CD8-positive, alpha-beta memory T cell (primary cell): Measurements from ENCODE around the gene GOLGA8B. TPM values are rescaled to one million over a fixed set of nuclear protein-coding genes. Genes with fewer than 3 reads are reported as not detected.

Experiments used
- CTCF ChIA-PET: fragments of 350-600 bp; sonication (Branson Sonifier 250); formaldehyde crosslinking; loops from one replicate; lab custom pipeline; 2021; ENCODE audit warnings: antibody characterized with exemption; lab: Charles Lee
- POLR2A ChIA-PET: fragments of 350-600 bp; sonication (Branson Sonifier 250); formaldehyde crosslinking; loops from one replicate; lab custom pipeline; 2021; ENCODE audit warnings: antibody characterized with exemption; lab: Charles Lee
- DNase-seq, 5 donors: peaks; one replicate each; pipeline versions ENCODE4 v3.0.0 to v3.0.0-alpha.2; 2020 to 2022; ENCODE audit warnings: mixed read lengths in 1 of 5
- H3K27ac ChIP-seq: one replicate; pipeline ENCODE4 v1.7.0; 2013; ENCODE audit warnings: low read depth, mild to moderate bottlenecking, low read length, moderate library complexity
- H3K27me3 ChIP-seq: 2 replicates; pipeline ENCODE4 v1.7.0; 2013; ENCODE audit warnings: low read length, mild to moderate bottlenecking; ENCODE audit not compliant: insufficient read depth, poor library complexity, severe bottlenecking
- H3K36me3 ChIP-seq: 2 replicates; pipeline ENCODE4 v1.7.0; 2013; ENCODE audit warnings: mild to moderate bottlenecking, low read length, moderate library complexity; ENCODE audit not compliant: insufficient read depth
- H3K4me1 ChIP-seq: 2 replicates; pipeline ENCODE4 v1.7.0; 2013; ENCODE audit warnings: mild to moderate bottlenecking, low read length, moderate library complexity; ENCODE audit not compliant: insufficient read depth
- H3K4me3 ChIP-seq: 2 replicates; pipeline ENCODE4 v1.7.0; 2013; ENCODE audit warnings: mild to moderate bottlenecking, low read length
- H3K9me3 ChIP-seq: 2 replicates; pipeline ENCODE4 v1.7.0; 2013; ENCODE audit warnings: mild to moderate bottlenecking, low read length
- H3K27ac Mint-ChIP-seq, 8 donors: one replicate each; pipeline ENCODE4 v1.8.0; 2020 to 2021; ENCODE audit warnings: mixed read lengths in 8 of 8, mild to moderate bottlenecking in 6 of 8, inconsistent platforms in 3 of 8, moderate library complexity in 3 of 8
- H3K27me3 Mint-ChIP-seq, 2 donors: one replicate each; pipeline ENCODE4 v1.8.0; 2020 to 2021; ENCODE audit warnings: mixed read lengths in 2 of 2, mild to moderate bottlenecking in 1 of 2, moderate library complexity in 1 of 2
- H3K36me3 Mint-ChIP-seq, 3 donors: one replicate each; pipeline ENCODE4 v1.8.0; 2020 to 2021; ENCODE audit warnings: mixed read lengths in 3 of 3, inconsistent platforms in 1 of 3, mild to moderate bottlenecking in 1 of 3
- H3K4me1 Mint-ChIP-seq, 3 donors: one replicate each; pipeline ENCODE4 v1.8.0; 2020 to 2021; ENCODE audit warnings: mixed read lengths in 3 of 3, inconsistent platforms in 1 of 3, mild to moderate bottlenecking in 1 of 3
- H3K4me3 Mint-ChIP-seq, 7 donors: one replicate each; pipeline ENCODE4 v1.8.0; 2020 to 2021; ENCODE audit warnings: mixed read lengths in 7 of 7, mild to moderate bottlenecking in 6 of 7, moderate library complexity in 4 of 7, inconsistent platforms in 2 of 7
- H3K9me3 Mint-ChIP-seq, 5 donors: one replicate each; pipeline ENCODE4 v1.8.0; 2020 to 2022; ENCODE audit warnings: mixed read lengths in 5 of 5, mild to moderate bottlenecking in 3 of 5, moderate library complexity in 2 of 5, inconsistent platforms in 1 of 5
- polyA plus RNA-seq: library from polyadenylated mRNA; unstranded; fragments of 300-500 nt; fragmentation: Illumina TruSeq; gene quantifications from one replicate; pipeline ENCODE4 v1.2.3, GENCODE V29; 2021
- total RNA-seq, 2 experiments: library from RNA; stranded (reverse); gene quantifications; one replicate each; pipeline ENCODE4 v1.2.3, GENCODE V29; 2021

GOLGA8B gene
- total and polyA plus RNA-seq, 3 experiments from 2014 or later = 4.7 to 136 (median 132) TPM

DNA sequence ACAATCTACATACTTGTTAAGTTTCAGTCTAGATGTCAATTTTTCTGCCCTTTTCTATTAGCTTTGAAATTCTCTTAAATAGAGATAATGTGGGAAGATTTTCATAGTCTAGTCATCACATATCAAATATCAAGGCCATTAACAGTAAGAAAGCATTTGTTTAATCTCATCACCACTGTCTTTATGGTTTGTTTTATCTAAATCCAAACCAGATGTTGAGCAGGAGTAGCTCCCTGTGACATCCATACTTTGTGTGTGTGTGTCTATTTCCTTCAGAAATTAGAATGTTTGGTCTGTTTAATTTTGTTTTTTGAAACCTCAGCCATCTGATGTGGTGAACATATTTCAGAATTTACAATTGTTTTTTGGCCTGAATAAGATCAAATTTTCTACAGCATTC lies 23.1 kb upstream of the GOLGA8B start:
- POLR2A ChIA-PET = no interaction called here
- H3K27me3 Mint-ChIP-seq = peaks cover 23 to 58% of the 10 kb centered on the region in 2 donors

GRCh38 chr15:34606131-34606530 lies 22.7 kb upstream of the GOLGA8B start:
- Mint-ChIP-seq H3K9me3 (peaks cover 0 to 5% (median 0%) of the 10 kb centered on the region in 5 donors), H3K36me3 (no peaks in the 10 kb centered on the region), H3K4me3 (no peak overlapping the region), H3K27ac (no peak overlapping the region), H3K4me1 (peaks cover 7 to 16% (median 13%) of the 10 kb centered on the region in 3 donors), H3K27me3 (peaks cover 23 to 56% of the 10 kb centered on the region in 2 donors)
- H3K36me3 ChIP-seq = no peaks in the 10 kb centered on the region
- H3K27ac ChIP-seq = no peak overlapping the region
- CTCF ChIA-PET = no interaction called here
- H3K4me3 ChIP-seq = no peak overlapping the region
- peaks cover 3% of the 10 kb centered on the region for H3K27me3 ChIP-seq
- POLR2A ChIA-PET = no interaction called here
- peaks cover 4% of the 10 kb centered on the region for H3K4me1 ChIP-seq
- DNase-seq = no peak
- no peaks in the 10 kb centered on the region for H3K9me3 ChIP-seq

More for the DNA sequence above, 23.1 kb upstream of the GOLGA8B start:
- no peak overlapping the region for H3K4me3 ChIP-seq
- H3K4me1 ChIP-seq = peaks cover 4% of the 10 kb centered on the region
- H3K27me3 ChIP-seq = peaks cover 3% of the 10 kb centered on the region
- H3K4me3 Mint-ChIP-seq = no peak overlapping the region
- no peaks in the 10 kb centered on the region for H3K36me3 Mint-ChIP-seq
- H3K4me1 Mint-ChIP-seq = peaks cover 7 to 16% (median 13%) of the 10 kb centered on the region in 3 donors
- no peak for DNase-seq
- no peak overlapping the region for H3K27ac ChIP-seq
- no peak overlapping the region for H3K27ac Mint-ChIP-seq
- H3K9me3 ChIP-seq = no peaks in the 10 kb centered on the region
- CTCF ChIA-PET = no interaction called here
- H3K36me3 ChIP-seq = no peaks in the 10 kb centered on the region
- H3K9me3 Mint-ChIP-seq = peaks cover 0 to 5% (median 0%) of the 10 kb centered on the region in 5 donors

DNA sequence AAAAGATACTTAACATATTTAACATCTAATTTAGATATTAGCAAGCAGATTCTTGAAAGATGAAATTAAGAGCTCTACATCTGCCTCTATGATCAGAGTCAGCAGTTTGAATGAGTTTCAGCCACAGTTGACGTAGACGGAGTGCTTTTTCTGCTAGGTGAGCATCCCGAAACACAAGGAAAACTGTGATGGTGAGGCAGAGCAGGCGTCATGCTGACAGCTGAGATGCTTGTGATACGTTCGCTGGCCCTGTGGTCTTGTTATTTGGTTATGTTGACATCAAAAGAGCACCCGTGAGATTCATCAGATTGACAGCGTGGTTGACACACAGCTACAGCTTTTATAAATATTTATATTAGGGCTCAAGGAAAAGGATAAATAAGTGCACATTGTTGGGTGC lies 19.6 kb upstream of the GOLGA8B start:
- Mint-ChIP-seq H3K4me1 (no peaks in the 10 kb centered on the region), H3K27me3 (peaks cover 23 to 70% of the 10 kb centered on the region in 2 donors), H3K27ac (no peak overlapping the region), H3K36me3 (no peaks in the 10 kb centered on the region), H3K4me3 (no peak overlapping the region), H3K9me3 (peaks cover 0 to 5% (median 0%) of the 10 kb centered on the region in 5 donors)
- DNase-seq = no peak
- ChIA-PET POLR2A (no interaction called here), CTCF (no interaction called here)
- H3K36me3 ChIP-seq = no peaks in the 10 kb centered on the region
- H3K27ac ChIP-seq = no peak overlapping the region
- H3K9me3 ChIP-seq = no peaks in the 10 kb centered on the region
- H3K4me3 ChIP-seq = no peak overlapping the region
- H3K27me3 ChIP-seq = peaks cover 3% of the 10 kb centered on the region
- no peaks in the 10 kb centered on the region for H3K4me1 ChIP-seq

DNA sequence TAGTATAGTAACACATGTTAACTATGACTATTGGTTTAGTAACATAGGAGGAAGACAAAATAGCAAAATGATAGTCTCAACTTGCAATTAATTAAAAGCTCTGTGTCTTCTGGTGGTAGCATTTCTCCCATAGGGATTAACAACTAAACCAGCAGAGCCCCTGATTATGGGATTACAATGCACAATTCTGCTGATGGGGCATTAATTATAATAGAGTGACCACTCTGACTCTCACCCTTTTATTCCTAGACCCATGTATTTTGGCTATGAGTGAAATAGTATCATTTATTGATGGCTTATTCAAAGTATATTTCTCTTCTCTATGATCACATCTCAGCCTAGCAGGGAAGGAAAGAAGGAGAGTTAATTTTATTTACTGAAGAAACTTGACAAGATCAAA lies 17.5 kb upstream of the GOLGA8B start:
- no peaks in the 10 kb centered on the region for H3K36me3 Mint-ChIP-seq
- Histone ChIP-seq H3K27me3 (peaks cover 3% of the 10 kb centered on the region), H3K27ac (no peak overlapping the region), H3K9me3 (no peaks in the 10 kb centered on the region), H3K4me3 (no peak overlapping the region), H3K4me1 (no peaks in the 10 kb centered on the region), H3K36me3 (no peaks in the 10 kb centered on the region)
- ChIA-PET CTCF (no interaction called here), POLR2A (no interaction called here)
- no peak overlapping the region for H3K4me3 Mint-ChIP-seq
- H3K9me3 Mint-ChIP-seq = peaks cover 0 to 5% (median 0%) of the 10 kb centered on the region in 5 donors
- no peaks in the 10 kb centered on the region for H3K4me1 Mint-ChIP-seq
- H3K27ac Mint-ChIP-seq = no peak overlapping the region
- H3K27me3 Mint-ChIP-seq = peaks cover 20 to 60% of the 10 kb centered on the region in 2 donors
- no peak for DNase-seq

GRCh38 chr15:34598799-34599585 lies 15.5 kb upstream of the GOLGA8B start:
- Mint-ChIP-seq H3K27ac (no peak overlapping the region), H3K27me3 (peaks cover 15 to 57% of the 10 kb centered on the region in 2 donors), H3K4me1 (no peaks in the 10 kb centered on the region), H3K36me3 (no peaks in the 10 kb centered on the region), H3K4me3 (no peak overlapping the region), H3K9me3 (peaks cover 0 to 3% (median 0%) of the 10 kb centered on the region in 5 donors)
- no peaks in the 10 kb centered on the region for H3K4me1 ChIP-seq
- H3K4me3 ChIP-seq = no peak overlapping the region
- ChIA-PET CTCF (no interaction called here), POLR2A (no interaction called here)
- H3K36me3 ChIP-seq = no peaks in the 10 kb centered on the region
- no peak for DNase-seq
- no peak overlapping the region for H3K27ac ChIP-seq
- H3K9me3 ChIP-seq = no peaks in the 10 kb centered on the region
- H3K27me3 ChIP-seq = no peaks in the 10 kb centered on the region

GRCh38 chr15:34597316-34597715 lies 13.9 kb upstream of the GOLGA8B start:
- no peak for DNase-seq
- no peak overlapping the region for H3K27ac Mint-ChIP-seq
- no peaks in the 10 kb centered on the region for H3K36me3 Mint-ChIP-seq
- no peaks in the 10 kb centered on the region for H3K9me3 ChIP-seq
- no peak overlapping the region for H3K27ac ChIP-seq
- no peak overlapping the region for H3K4me3 ChIP-seq
- ChIA-PET CTCF (no interaction called here), POLR2A (no interaction called here)
- no peaks in the 10 kb centered on the region for H3K36me3 ChIP-seq
- peaks cover 11 to 44% of the 10 kb centered on the region in 2 donors for H3K27me3 Mint-ChIP-seq
- no peak overlapping the region for H3K4me3 Mint-ChIP-seq
- H3K9me3 Mint-ChIP-seq = no peaks in the 10 kb centered on the region
- H3K4me1 ChIP-seq = no peaks in the 10 kb centered on the region
- H3K4me1 Mint-ChIP-seq = no peaks in the 10 kb centered on the region
- no peaks in the 10 kb centered on the region for H3K27me3 ChIP-seq

- no peak for DNase-seq
- Histone ChIP-seq H3K27me3 (no peaks in the 10 kb centered on the region), H3K27ac (no peak overlapping the region), H3K36me3 (no peaks in the 10 kb centered on the region), H3K4me3 (no peak overlapping the region), H3K9me3 (no peaks in the 10 kb centered on the region), H3K4me1 (no peaks in the 10 kb centered on the region)
- Mint-ChIP-seq H3K36me3 (no peaks in the 10 kb centered on the region), H3K9me3 (no peaks in the 10 kb centered on the region), H3K27me3 (peaks cover 7 to 19% of the 10 kb centered on the region in 2 donors), H3K4me1 (no peaks in the 10 kb centered on the region), H3K27ac (no peak overlapping the region), H3K4me3 (no peak overlapping the region)
- ChIA-PET POLR2A (no interaction called here), CTCF (interaction anchor here (0.8 kb wide), 1 partner anchor 13 kb away, joined by 3 read pairs; no protein-coding TSS in a partner anchor)
Observed at GRCh38 chr15:34594361-34594760, 10.9 kb upstream of the GOLGA8B start.

DNA sequence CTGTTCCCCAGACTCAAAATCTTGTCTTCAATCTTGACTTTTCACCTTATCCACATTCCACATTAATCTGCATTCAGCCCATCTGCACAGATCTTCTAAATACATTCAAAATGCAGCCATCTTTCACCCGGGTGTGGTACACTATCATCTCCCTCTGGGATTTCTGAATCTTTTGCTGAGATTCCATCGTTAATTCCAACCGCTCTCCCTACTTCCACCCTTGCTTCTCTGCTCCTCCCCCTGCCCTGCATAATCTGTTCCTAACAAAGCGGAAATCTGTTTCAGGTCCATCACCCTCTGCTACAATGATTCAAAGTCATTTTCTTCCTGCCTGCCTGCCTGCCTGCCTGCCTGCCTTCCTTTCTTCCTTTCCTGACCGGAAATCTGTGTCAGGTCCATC lies 7.9 kb upstream of the GOLGA8B start:
- DNase-seq = no peak
- peak overlapping the region in 1 of 8 donors; percentile 55 for H3K27ac Mint-ChIP-seq
- peaks cover 5 to 6% (median 6%) of the 10 kb centered on the region in 3 donors for H3K4me1 Mint-ChIP-seq
- no peaks in the 10 kb centered on the region for H3K36me3 Mint-ChIP-seq
- no peak overlapping the region for H3K27ac ChIP-seq
- ChIA-PET CTCF (no interaction called here), POLR2A (no interaction called here)
- H3K9me3 Mint-ChIP-seq = no peaks in the 10 kb centered on the region
- no peaks in the 10 kb centered on the region for H3K27me3 ChIP-seq
- H3K4me3 Mint-ChIP-seq = no peak overlapping the region
- H3K27me3 Mint-ChIP-seq = peaks cover 12% of the 10 kb centered on the region in 2 donors
- no peak overlapping the region for H3K4me3 ChIP-seq
- H3K4me1 ChIP-seq = peaks cover 4% of the 10 kb centered on the region
- no peaks in the 10 kb centered on the region for H3K9me3 ChIP-seq
- H3K36me3 ChIP-seq = no peaks in the 10 kb centered on the region
